Activated naive CD4-positive, alpha-beta T cell treated with anti-CD3 and anti-CD28 coated beads, Interleukin-2, amount 10 ng/mL, durations not matched to agents 7 days and 5 days (primary cell): ENCODE data around the gene RALGPS1.

ENCODE experiments used
- CTCF ChIA-PET: fragments of 350-600 bp; sonication (Branson Sonifier 250); formaldehyde crosslinking; loops from one replicate; lab custom pipeline; 2021; ENCODE audit warnings: antibody characterized with exemption; lab: Charles Lee
- DNase-seq: peaks from one replicate; pipeline ENCODE4 v3.0.0-alpha.2; 2020
- H3K27ac Mint-ChIP-seq: one replicate; pipeline ENCODE4 v1.8.0; 2021; ENCODE audit warnings: mild to moderate bottlenecking, moderate library complexity, mixed read lengths
- H3K27me3 Mint-ChIP-seq: one replicate; pipeline ENCODE4 v1.8.0; 2021; ENCODE audit warnings: mild to moderate bottlenecking, mixed read lengths
- H3K36me3 Mint-ChIP-seq: one replicate; pipeline ENCODE4 v1.8.0; 2021; ENCODE audit warnings: mixed read lengths
- H3K4me1 Mint-ChIP-seq: one replicate; pipeline ENCODE4 v1.8.0; 2021; ENCODE audit warnings: mixed read lengths
- H3K4me3 Mint-ChIP-seq: one replicate; pipeline ENCODE4 v1.8.0; 2021; ENCODE audit warnings: mild to moderate bottlenecking, moderate library complexity, mixed read lengths
- H3K9me3 Mint-ChIP-seq: one replicate; pipeline ENCODE4 v1.8.0; 2021; ENCODE audit warnings: mixed read lengths

Gene RALGPS1, protein sequence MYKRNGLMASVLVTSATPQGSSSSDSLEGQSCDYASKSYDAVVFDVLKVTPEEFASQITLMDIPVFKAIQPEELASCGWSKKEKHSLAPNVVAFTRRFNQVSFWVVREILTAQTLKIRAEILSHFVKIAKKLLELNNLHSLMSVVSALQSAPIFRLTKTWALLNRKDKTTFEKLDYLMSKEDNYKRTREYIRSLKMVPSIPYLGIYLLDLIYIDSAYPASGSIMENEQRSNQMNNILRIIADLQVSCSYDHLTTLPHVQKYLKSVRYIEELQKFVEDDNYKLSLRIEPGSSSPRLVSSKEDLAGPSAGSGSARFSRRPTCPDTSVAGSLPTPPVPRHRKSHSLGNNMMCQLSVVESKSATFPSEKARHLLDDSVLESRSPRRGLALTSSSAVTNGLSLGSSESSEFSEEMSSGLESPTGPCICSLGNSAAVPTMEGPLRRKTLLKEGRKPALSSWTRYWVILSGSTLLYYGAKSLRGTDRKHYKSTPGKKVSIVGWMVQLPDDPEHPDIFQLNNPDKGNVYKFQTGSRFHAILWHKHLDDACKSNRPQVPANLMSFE

DNA sequence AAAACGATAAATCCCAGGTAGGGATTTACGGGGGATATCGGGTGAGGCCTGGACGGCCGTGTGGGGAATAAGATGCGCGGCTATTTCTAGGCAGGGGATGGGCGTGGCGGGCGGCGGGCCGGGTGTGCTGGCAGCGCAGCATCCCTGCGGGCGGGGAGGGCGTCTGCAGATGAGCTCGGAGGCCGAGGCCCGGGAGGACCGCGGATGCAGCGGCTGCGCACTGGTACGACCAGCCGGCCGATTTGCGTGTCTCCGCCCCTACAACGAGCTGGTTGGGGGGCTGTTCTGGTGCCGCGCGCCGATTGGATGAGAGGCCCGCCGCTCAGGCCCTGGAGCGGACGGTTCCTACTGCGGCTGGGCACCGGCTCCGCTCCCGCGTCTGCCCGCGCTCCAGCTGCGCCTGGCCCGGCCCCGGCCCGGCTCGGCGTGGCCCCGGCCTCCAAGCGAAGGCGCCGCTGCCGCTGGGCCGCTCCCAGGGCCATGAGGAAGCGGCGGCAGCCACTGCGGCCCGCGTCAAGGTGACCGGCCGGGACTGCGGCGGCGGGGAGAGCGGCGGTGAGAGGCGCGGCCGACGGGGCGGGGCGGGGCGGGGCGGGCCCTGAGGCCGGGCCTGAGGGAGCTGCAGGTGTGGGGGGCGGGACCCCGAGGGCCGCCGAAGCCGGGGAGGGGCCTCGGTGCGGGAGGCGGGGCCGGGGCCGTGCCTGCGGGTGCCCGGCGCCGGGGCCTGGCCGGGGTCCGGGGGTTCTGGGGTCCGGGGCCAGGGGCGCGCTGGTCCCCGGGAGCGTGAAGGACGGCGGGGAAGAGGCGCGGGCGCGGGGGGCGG is at the start of gene RALGPS1:
Gene RALGPS1, plus strand, starts transcription at position 325 of the 823 bp plus-strand sequence. CDS start 47,508 bp downstream, outside the sequence.
- H3K4me3 Mint-ChIP-seq, result peak within 1 kb of the TSS; percentile 68
- no peaks in the 10 kb centered on the region for H3K9me3 Mint-ChIP-seq
- no peaks in the 10 kb centered on the region for H3K36me3 Mint-ChIP-seq
- peaks cover 41% of the 10 kb centered on the region for H3K27me3 Mint-ChIP-seq
- H3K4me1 Mint-ChIP-seq, result peaks cover 9% of the 10 kb centered on the region
- DNase-seq, result peak; percentile 94
- CTCF ChIA-PET, result no interaction called here
- peak within 1 kb of the TSS; percentile 24 for H3K27ac Mint-ChIP-seq

DNA sequence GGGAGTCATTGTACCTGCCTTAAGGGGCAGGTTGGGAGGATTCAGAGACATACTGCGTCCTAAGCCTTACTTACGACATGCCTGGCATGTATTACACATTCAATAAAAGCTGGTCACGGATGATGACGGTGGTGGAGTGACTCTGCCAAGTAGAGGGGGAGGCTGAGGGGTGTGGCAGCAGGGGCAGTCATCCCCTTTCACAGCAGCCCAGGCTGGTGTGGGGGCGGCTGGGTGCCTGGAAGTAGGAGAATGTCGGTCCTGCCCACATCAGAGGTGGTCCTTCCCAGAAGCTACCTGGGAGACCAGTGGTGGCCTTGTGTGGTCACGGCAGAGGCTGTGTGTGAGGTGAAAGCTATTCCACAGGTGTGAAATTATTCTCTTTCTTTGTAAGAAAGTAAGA is 45.2 kb upstream of the RALGPS1 start:
- Mint-ChIP-seq H3K27me3 (no peaks in the 10 kb centered on the region), H3K4me1 (peaks cover 2% of the 10 kb centered on the region), H3K36me3 (peaks cover 33% of the 10 kb centered on the region), H3K4me3 (no peak overlapping the region), H3K27ac (no peak overlapping the region), H3K9me3 (no peaks in the 10 kb centered on the region)
- CTCF ChIA-PET, result interaction anchor here (0.8 kb wide), 1 partner anchor 10 kb away, joined by 5 read pairs; no protein-coding TSS in a partner anchor
- DNase-seq, result no peak

DNA sequence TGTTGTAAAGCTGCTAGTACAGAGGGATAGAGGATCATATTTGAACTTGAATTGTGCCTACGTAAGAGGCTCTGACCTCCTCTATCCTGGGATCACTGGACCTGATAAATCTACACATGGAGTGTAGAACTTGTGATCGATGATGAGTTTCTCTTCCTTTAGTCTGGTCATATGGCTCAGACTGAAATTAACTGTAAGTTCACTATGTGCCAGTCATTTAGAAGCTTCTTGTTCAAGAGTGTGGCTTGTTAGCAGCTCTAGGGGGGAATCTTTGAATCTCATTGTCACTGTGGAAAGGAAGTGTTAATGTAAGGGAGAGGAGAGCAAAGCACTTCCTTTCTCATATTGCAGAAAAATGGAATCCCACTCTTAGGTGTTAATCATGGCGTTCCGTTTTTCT is 42.1 kb upstream of the RALGPS1 start:
- Mint-ChIP-seq H3K4me3 (no peak overlapping the region), H3K9me3 (no peaks in the 10 kb centered on the region), H3K4me1 (peaks cover 18% of the 10 kb centered on the region), H3K27ac (no peak overlapping the region), H3K36me3 (peaks cover 15% of the 10 kb centered on the region), H3K27me3 (no peaks in the 10 kb centered on the region)
- DNase-seq, result no peak
- CTCF ChIA-PET, result interaction anchor here (0.7 kb wide), 1 partner anchor 783 kb away, joined by 4 read pairs; no protein-coding TSS in a partner anchor

DNA sequence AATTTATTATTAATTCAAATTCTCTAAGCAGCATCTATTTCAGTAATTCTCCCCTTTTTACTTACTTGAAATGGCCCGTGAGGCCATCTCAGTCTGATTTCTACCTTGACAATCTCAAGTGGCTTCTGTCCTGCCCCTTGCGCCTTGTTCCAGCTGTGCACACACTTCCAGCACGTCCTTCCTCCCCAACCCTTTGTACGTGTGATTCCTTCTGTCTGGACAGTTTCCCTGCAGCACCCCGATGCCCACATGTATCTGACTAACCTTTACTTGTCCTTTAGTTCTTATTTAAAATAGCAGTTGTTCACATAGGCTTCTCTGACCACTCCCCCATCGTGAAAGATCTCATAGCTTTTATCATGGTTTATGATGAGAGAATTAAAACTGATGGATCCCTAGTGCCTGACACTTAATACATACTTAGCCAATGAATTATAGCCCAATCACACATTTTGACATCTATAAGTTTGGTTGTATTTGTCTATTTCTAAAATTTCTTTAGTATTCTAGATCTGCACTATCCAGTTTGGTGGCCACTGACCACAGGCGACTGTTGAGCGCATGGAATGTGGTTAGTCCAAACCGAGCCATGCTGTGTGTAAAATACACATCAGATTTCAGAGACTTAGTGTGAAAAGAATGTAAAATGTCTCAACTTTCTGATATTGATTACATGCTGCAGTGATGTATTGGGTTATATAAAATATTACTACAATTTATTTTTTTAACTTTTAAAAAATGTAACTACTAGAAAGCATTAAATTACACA is 39.9 kb upstream of the RALGPS1 start:
- H3K4me1 Mint-ChIP-seq, result peaks cover 23% of the 10 kb centered on the region
- DNase-seq, result no peak
- H3K27me3 Mint-ChIP-seq, result no peaks in the 10 kb centered on the region
- H3K4me3 Mint-ChIP-seq, result no peak overlapping the region
- peaks cover 10% of the 10 kb centered on the region for H3K36me3 Mint-ChIP-seq
- H3K9me3 Mint-ChIP-seq, result no peaks in the 10 kb centered on the region
- CTCF ChIA-PET, result no interaction called here
- H3K27ac Mint-ChIP-seq, result no peak overlapping the region

DNA sequence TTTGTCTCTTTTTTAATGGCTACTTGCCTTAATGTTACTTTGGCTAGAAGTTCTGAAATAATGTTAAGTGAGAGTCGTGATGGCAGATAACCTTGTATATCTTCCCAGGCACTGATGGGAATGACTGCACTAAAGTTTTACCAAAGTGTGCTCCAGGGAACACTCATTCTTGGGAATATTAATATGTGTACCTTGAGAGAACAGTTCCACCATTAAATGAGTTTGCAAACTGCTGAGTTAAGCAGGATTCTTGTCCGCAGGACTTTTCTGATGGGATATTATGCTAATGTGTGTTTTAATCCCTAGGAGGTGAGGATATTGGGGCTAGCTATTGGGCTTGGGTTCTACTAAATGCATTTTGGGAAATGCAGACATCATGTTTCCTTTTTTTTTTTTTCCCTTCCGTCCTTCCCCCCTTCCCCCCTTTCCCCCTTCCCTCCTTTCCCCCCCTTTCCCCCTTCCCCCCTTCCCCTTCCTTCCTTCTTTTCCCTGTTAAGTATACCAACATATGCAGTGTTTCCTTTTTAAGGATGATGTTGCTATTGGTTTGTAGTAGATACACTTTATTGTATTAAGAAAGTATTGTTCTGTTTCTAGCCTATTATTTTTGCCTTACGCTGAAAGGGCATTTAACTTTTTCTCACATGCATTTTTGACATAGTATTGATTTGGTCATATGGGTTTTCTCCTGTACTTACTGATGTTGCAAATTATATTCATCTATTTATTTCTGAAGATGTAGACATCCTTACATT is 38.6 kb upstream of the RALGPS1 start:
- H3K4me1 Mint-ChIP-seq, result peaks cover 23% of the 10 kb centered on the region
- H3K4me3 Mint-ChIP-seq, result no peak overlapping the region
- no peaks in the 10 kb centered on the region for H3K27me3 Mint-ChIP-seq
- no peak overlapping the region for H3K27ac Mint-ChIP-seq
- no peak for DNase-seq
- CTCF ChIA-PET, result no interaction called here
- H3K9me3 Mint-ChIP-seq, result no peaks in the 10 kb centered on the region
- H3K36me3 Mint-ChIP-seq, result peaks cover 20% of the 10 kb centered on the region

DNA sequence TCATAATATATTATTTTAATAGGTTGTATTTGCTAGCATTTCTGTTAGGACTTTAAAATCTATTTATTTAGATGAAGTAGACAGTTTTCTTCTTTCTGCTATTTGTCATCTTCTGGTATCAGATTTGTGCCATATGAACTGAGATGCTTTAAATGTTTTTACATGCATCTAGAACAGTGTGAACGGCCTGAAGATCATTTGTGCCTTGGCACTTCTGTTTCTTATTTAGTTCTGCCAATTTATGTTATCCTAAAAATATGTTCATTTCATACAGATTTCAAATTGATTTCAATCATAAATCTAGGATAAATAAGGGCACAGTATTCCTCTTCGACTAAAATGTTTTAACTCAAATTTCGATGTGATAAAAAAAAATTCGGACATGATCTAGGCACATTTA is 38.1 kb upstream of the RALGPS1 start:
- no peak overlapping the region for H3K27ac Mint-ChIP-seq
- CTCF ChIA-PET, result no interaction called here

DNA sequence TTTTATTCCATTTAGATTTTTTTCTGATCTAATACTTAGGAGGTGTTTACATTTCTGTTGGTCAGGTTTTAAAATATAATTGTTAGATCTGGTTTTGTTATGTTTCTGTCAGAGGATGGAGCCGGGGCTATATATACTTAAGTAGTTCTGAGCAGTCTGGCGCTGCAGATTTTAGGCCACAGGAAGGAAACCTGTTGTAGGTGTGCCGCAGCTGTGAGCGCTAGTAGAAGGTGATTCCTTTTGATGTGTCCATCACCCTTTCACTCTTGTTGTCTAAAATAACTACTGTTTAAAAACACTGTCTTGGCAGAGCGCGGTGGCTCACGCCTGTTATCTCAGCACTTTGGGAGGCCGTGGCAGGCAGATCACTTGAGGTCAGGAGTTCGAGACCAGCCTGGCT is 37.2 kb upstream of the RALGPS1 start:
- DNase-seq, result peak; percentile 25
- CTCF ChIA-PET, result no interaction called here
- Mint-ChIP-seq H3K4me3 (no peak overlapping the region), H3K9me3 (no peaks in the 10 kb centered on the region), H3K27ac (peak overlapping the region; percentile 42), H3K4me1 (peaks cover 23% of the 10 kb centered on the region), H3K36me3 (peaks cover 23% of the 10 kb centered on the region), H3K27me3 (no peaks in the 10 kb centered on the region)

More for the DNA sequence above, 38.1 kb upstream of the RALGPS1 start:
- Mint-ChIP-seq H3K4me1 (peaks cover 23% of the 10 kb centered on the region), H3K27me3 (no peaks in the 10 kb centered on the region), H3K9me3 (no peaks in the 10 kb centered on the region), H3K4me3 (no peak overlapping the region), H3K36me3 (peaks cover 21% of the 10 kb centered on the region)
- DNase-seq, result no peak

DNA sequence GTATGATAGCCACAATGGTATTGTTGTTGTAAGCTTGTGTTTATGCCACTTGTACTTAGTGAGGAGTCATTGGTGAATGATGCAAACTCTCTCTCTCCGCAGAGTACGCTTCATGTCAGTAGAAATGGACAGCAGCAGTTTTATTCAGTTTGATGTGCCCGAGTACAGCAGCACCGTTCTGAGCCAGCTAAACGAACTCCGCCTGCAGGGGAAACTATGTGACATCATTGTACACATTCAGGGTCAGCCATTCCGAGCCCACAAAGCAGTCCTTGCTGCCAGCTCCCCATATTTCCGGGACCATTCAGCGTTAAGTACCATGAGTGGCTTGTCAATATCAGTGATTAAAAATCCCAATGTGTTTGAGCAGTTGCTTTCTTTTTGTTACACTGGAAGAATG is 35.3 kb upstream of the RALGPS1 start:
- Mint-ChIP-seq H3K36me3 (peaks cover 23% of the 10 kb centered on the region), H3K4me3 (no peak overlapping the region), H3K4me1 (peaks cover 23% of the 10 kb centered on the region), H3K9me3 (no peaks in the 10 kb centered on the region), H3K27ac (no peak overlapping the region), H3K27me3 (no peaks in the 10 kb centered on the region)
- DNase-seq, result no peak
- CTCF ChIA-PET, result interaction anchor here (1.0 to 1.7 kb wide), 2 partner anchors 90 to 173 kb away, joined by 4 to 5 read pairs; no protein-coding TSS in a partner anchor

DNA sequence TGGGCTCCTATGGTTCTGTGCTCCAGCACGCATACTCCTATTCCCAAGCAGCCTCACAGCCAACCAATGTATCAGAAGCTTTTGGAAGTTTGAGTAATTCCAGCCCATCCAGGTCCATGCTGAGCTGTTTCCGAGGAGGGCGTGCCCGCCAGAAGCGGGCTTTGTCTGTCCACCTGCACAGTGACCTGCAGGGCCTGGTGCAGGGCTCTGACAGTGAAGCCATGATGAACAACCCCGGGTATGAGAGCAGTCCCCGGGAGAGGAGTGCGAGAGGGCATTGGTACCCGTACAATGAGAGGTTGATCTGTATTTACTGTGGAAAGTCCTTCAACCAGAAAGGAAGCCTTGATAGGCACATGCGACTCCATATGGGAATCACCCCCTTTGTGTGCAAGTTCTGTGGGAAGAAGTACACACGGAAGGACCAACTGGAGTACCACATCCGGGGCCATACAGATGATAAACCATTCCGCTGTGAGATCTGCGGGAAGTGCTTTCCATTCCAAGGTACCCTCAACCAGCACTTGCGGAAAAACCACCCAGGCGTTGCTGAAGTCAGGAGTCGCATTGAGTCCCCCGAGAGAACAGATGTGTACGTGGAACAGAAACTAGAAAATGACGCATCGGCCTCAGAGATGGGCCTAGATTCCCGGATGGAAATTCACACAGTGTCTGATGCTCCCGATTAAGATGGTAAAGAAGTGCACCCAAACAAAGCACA is 34.2 kb upstream of the RALGPS1 start:
- Mint-ChIP-seq H3K4me3 (no peak overlapping the region), H3K27ac (no peak overlapping the region), H3K4me1 (peaks cover 23% of the 10 kb centered on the region), H3K27me3 (no peaks in the 10 kb centered on the region), H3K9me3 (no peaks in the 10 kb centered on the region), H3K36me3 (peaks cover 23% of the 10 kb centered on the region)
- DNase-seq, result no peak
- CTCF ChIA-PET, result interaction anchor here (1.0 to 1.7 kb wide), 2 partner anchors 89 to 174 kb away, joined by 4 to 5 read pairs; no protein-coding TSS in a partner anchor

DNA sequence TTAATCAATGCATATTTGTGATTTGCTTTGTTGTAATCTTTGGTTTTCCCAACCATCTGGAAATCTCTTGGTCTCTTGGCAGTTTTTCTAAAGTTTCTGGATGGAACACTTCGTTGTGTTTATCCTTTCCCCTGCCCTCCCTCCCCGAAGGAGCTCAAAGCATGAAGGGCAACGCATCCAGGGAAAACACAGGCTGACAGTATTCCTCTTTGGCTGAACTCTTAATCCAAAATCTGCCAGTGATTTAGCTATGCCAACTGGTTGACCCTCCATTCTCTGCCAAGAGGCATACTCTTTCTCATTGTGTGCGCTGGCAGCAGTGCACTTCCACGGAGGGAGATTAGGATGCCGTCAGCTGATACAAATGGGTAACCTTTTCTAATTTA is 33.6 kb upstream of the RALGPS1 start:
- CTCF ChIA-PET, result no interaction called here

DNA sequence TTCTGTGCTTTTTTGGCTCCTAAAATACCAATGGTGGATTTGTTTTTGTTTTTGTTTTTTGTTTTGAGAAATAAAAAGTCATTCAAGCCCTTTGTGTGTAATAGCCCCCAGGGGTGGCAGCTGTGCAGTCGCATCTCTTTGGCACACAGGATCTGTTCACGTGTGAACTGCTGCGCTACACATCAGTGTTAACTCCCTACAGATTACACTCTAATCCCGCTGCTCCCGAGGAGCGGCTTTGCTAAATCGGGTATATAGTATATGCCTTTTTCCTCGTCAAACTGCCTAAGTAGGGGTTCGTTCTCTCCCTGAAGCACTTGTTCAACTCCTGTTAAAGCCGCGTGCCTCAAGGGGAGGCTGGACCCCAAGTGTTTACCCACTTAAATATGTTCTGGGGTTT is 31.8 kb upstream of the RALGPS1 start:
- Mint-ChIP-seq H3K9me3 (no peaks in the 10 kb centered on the region), H3K4me3 (no peak overlapping the region), H3K27ac (no peak overlapping the region), H3K4me1 (peaks cover 4% of the 10 kb centered on the region), H3K27me3 (no peaks in the 10 kb centered on the region), H3K36me3 (peaks cover 21% of the 10 kb centered on the region)
- DNase-seq, result no peak
- CTCF ChIA-PET, result no interaction called here

More for the DNA sequence above, 33.6 kb upstream of the RALGPS1 start:
- no peak for DNase-seq
- H3K27me3 Mint-ChIP-seq, result no peaks in the 10 kb centered on the region
- H3K4me3 Mint-ChIP-seq, result no peak overlapping the region
- H3K9me3 Mint-ChIP-seq, result no peaks in the 10 kb centered on the region
- H3K36me3 Mint-ChIP-seq, result peaks cover 23% of the 10 kb centered on the region
- H3K4me1 Mint-ChIP-seq, result peaks cover 20% of the 10 kb centered on the region
- H3K27ac Mint-ChIP-seq, result no peak overlapping the region

DNA sequence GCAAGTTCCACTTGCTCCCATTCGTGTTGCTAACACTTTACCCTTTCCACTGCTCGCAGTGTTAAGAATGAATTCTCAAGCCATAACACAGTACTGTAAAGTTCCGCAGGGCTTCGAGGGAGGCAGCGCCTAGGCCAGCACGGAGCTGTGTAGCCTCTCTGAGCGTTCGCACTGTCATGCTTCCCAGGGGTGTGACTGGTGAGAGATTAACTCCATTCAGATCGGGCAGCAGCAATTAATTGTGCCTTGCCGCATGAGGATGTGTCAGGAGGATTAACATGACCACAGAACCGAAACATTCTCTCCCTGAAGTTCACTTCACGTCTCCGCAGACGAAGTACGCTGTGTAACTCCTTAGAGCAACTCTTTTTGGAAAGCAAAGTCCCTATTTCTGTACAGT is 30.9 kb upstream of the RALGPS1 start:
- CTCF ChIA-PET, result no interaction called here
- H3K36me3 Mint-ChIP-seq, result peaks cover 20% of the 10 kb centered on the region
- H3K27me3 Mint-ChIP-seq, result no peaks in the 10 kb centered on the region
- no peaks in the 10 kb centered on the region for H3K9me3 Mint-ChIP-seq
- H3K4me1 Mint-ChIP-seq, result no peaks in the 10 kb centered on the region
- no peak for DNase-seq
- H3K27ac Mint-ChIP-seq, result no peak overlapping the region
- H3K4me3 Mint-ChIP-seq, result no peak overlapping the region
